ENCODE results near the gene TRMT2A.

Gene TRMT2A

DNA sequence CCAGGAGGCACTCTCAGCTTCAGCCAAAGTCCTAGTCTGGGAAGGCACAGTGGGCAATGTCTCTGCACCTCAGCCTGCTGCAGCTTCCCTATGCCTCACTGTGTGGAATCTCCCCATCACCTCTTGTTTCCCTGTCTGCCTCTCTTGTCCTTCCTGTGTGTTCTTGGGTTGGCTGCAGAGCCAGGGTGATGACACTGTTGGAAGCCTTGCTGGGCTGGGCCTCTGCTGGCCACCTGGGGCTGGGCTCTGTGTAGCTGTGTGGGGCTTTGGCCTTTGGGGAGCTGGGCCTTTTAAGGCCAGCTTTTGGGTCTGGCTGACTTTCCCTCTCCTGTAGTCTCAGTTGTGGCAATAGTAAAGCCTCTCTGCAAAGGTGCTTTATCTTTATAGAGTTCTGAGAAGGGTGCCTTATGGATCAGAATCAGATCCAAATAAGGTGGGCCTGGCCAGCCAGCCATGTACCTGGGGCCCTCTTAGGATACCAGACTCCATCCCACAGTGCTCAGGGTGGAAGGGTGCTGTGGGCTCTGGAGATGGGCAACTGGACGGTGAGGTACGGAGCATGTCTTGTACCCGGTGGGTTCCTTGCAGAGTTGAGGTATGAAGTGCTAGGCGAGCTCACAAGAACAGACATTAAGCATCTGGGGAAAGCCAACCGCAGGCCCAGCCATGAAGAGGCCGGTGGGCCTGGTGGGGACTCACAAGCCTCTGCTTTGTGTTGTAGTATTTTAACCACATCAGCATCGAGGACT is 11.4 kb downstream of the TRMT2A start:
- no peak for DNase-seq

DNA sequence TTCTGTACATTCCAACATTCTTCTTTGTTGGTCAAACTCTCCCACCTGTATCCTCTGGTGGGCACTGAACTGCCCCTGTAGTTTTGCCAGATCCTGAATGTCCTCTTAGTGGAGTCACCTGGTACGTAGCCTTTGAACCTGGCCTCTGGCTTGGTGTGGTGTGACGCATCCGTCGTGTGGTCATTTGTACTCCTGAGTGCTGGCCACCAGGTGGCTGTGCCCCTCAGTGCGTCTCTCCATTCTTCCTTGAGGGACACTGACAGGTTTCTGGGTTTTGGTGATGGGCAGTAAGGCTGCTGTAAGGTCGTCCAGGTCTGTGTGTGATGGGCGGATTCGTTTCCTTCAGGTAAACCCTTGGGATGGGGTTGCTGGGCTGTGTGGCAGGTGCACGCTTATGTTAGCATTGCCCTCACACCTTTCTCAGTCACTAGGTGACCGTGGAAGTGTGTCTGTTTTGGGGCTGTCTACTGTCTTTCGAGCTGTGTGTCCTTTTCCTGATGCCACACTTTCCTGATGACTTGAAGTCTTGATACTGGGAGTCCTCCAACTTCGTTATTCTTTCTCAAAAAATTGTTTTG is 14.7 kb downstream of the TRMT2A start:
- DNase-seq, result no peak

DNA sequence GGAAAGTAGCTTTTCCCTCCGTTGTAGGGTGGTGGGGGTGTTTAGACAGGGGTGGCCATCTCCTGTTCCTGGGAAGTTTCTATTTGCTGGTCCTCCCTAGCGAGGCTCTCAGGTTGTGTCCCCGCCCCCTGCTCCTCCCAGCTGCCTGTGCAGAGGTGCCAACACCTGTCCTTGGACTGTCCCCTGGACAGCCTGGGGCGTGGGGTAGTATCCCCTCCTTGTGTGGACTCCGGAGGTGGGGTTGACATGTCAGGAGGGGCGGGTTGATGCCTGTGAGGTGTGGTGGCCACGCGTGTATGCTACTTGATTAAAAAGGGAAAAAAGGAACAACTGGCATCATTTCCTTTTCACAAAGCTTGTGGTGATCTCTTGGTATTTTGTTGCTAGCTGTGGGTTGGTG is 15.4 kb downstream of the TRMT2A start:
- DNase-seq, result no peak

DNA sequence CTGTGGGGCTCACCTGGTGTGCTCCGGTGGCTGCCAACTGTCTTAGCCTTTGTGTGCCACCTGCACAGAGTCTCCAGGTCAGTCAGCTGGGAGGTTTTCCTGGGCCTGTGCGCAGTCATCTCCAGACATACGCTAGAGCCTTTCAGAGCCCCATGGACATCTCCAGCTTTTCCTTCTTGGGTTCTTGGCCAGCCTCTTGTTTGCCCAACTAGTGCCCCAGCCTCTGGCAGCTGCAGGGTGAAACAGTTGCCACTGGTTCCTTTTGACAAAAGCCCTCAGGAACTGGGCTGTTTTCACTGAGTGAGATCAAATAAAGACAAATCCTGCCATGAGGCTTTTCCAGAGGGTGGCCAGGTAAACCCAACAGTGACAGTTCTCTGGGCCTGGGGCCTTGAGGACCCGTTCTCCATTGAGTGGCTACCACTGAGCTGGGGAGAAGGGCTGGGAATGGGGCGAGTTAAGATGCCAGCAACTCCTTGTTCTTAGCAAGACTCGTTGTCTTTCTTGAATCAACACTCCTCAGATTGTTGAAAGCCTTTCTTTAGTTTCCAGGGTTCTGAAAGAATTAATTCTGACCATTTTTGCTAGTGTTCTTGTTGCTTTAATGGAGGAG is 17.8 kb downstream of the TRMT2A start:
- no peak for DNase-seq

DNA sequence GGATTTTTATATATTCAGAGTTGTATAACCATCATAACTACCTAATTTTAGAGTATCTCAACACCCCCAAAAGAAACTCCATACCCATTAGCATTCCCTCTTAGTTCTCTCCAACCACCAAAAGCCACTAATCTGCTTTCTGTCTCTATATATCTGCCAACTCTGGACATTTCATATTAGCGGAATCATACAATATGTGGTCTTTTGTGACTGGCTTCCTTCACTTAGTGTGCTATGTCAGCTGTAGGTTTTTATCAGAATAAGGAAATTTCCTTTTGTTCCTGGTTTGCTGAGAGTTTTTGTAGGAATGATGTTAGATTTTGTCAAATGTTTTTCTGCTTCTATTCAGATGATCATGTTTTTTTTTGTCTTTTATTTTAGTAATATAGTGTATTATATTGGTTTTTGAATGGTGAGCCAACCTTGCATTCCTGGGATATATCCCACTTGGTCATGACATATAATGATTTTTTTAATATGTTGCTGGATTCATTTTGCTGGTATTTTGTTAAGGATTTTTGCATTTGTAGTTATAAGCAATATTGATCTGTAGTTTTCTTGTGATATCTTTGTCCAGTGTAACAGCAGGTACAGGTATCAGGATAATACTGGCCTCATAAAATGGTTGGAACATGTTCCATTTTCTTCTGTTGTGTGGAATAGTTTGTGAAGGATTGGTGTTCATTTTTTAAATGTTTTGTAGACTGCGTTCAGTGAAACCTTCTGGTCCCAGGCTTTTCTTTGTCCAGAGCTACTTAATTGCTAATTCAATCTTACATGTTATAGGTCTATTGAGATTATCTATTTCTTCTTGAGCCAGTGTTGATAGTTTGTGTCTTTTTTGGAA is 20.2 kb downstream of the TRMT2A start:
- DNase-seq, result no peak

GRCh38 chr22:20095521-20095920 is 21.5 kb downstream of the TRMT2A start:
- no peak for DNase-seq

DNA sequence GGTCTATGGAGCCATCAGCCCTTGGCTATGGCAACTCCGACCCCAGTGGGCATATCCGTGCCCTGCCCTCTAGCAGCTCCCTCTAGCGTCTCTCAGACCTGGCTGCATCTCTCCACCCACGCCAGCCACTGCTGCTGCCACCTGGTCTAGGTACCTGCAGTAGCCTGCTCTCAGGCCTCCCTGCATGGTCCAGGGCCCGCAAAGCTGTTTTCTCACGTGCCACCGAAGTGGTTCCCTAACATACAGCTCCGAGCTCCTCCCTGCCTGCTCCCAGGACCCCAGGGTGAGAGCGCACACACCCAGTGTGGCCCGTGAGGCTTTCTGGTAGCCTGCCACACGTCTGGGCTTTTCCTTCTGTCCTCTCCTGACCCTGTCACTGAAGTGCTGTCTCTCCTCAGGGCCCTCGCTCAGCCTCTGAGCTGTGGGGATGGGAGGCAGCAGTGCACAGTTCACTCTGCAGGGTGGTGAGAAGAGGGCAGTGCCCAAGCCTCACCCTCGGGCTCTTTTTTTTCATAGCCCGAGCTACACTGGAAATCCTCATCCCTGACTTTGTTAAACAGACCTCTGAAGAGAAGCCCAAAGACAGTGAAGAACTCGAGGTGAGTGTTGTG is 22.7 kb downstream of the TRMT2A start:
- DNase-seq, result no peak

GRCh38 chr22:20093418-20094196 is 23.4 kb downstream of the TRMT2A start:
- DNase-seq, result no peak

GRCh38 chr22:20092477-20092854 is 24.6 kb downstream of the TRMT2A start:
- DNase-seq, result no peak

GRCh38 chr22:20091690-20092476 is 25.1 kb downstream of the TRMT2A start:
- DNase-seq, result peak; percentile 47

DNA sequence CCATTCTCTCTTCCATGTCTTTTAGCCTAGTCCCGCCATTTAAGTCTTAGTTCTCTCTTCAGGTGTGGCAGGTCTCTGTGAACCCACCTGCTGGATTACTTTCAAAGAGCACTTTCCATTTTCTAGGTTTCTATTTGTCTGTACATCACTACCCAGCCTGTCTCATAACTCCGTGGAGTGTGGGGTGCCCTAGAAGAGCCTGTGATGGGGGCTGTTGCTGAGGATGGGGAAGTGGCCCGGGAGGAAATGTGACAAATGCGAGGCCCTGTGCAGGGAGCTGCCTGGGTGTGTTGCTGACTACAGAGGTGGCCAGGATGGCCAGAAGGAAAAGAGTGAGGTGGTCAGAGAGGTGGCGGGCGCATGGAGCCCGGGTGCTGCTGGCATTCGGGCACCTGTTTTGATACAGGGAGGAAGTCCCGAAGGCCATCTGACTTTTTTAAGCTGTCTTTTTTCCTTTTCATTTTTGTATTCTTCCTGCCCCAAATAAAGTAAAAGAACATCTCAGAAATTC is 26.2 kb downstream of the TRMT2A start:
- DNase-seq, result no peak

- no peak for DNase-seq
Measured at GRCh38 chr22:20089977-20090729, 26.9 kb downstream of the TRMT2A start.

GRCh38 chr22:20089226-20089976 is 27.6 kb downstream of the TRMT2A start:
- DNase-seq, result no peak

DNA sequence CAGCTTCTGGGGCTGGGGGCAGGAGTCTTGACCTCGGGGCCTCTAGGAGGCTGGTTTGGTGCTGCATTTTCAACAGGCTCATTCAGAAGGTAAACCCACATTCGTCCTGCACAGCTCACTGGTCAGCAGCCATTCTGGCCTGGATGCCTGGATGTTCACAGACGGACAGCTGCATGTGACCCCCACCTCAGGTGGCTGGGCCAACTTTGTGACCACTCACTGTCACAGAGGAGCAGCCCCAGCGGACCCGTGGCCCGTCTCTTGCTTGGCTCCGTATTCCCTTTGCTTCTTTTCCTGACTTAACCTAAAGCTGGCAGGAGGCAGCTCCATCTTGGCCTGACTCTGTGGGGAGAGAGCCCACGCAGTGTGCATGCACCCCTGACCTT is 28.8 kb downstream of the TRMT2A start:
- no peak for DNase-seq

DNA sequence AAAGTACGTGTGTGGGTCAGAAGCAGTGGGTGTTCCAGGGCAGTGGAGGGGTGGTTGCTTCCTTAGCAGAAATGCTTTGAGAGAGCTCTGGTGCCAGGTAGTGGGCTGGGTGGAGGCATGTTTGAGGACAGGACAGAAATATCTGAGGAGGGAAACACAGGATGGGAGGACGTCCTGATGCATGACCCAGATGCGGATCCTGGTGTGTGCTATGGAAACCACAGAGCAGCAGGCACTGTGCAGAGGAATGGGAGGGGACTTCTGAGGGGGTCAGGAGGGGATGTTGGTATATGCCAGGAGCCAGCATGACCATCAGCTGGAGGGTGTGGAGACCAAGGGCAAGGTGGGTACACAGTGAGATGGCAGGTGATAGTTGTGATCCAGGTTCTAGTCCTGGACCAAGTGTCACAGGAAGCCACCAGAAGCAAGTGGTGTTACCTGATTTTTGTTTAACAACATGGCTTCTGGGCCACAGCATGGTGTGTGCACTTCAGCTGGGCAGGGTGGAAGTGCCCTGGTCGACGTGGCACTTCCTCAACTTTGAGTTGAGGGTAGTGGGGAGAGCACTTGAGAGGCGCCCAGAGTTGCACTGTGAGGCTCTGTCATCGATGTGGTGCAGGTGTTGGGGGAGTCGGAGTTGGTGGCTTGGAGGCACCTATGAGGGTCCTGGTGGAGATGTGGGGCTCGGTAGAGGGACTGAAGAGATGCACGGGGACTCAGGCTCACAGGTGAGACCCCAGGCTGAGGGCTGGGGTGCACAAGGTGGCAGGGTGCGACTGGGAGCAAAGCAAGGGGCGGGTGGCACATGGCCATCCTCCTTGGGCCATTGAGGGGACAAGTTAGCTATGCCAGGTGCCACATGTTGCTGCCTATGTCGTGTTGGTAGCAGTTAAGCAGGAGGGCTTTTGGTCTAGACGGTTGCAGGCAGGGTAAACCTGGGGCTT is 29.4 kb downstream of the TRMT2A start:
- no peak for DNase-seq

DNA sequence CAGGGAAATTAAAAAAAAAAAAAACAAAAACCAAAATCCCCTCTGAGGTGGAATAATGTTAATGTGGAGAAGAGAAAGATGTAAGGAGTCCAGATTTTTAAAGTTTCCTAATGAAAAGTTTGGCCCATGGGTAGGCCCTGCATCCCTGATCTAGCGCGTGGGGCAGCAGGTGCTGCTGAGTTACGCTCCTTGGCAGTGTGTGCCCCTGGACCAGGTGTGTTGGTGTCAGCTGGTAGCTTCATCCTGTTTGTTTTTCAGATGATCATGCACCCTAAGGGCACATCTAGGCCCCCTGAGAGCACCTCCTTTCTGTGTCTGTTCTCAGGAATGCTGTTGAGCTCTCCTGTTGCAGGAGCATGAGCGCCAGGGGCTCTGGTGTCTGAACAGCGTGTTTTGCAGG is 30.3 kb downstream of the TRMT2A start:
- DNase-seq, result no peak

- no peak for DNase-seq
Measured at GRCh38 chr22:20086101-20086599, 30.9 kb downstream of the TRMT2A start.

DNA sequence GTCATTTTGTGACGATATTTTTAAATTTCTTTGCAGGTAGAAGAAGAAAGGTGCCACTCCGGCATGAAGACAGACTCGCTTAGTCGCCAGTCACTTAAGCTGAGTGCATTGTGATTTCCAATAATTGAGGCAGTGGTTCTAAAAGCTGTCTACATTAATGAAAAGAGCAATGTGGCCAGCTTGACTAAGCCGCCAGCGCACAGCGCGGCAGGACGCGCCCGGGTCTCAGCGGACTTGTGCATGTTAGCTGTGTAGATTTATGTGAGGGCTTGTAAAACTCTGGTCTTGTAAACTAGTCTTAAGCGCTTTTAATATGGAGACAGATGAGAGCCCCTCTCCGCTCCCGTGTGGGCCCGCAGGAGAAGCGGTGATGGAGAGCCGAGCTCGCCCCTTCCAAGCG is 31.4 kb downstream of the TRMT2A start:
- DNase-seq, result no peak

Data from CD4-positive, alpha-beta T cell treated with Interleukin-4 for 4 hours (primary cell).